ENCODE data around the gene NFIC. TPM values are rescaled to one million over a fixed set of nuclear protein-coding genes. Genes with fewer than 3 reads are reported as not detected.

The NFIC gene
- total RNA-seq, 1 experiment from 2014 or later: 75.6 TPM

- Histone ChIP-seq H3K4me1 (replicated peaks; ENCODE audit: insufficient read depth) (0 out of 2 replicates have a peak, but pooled peaks cover 4% of the 10 kb centered on the region), H3K4me2 (peak overlapping the region; percentile 88), H3K79me2 (ENCODE audit: low read depth) (peaks cover 50% of the 10 kb centered on the region), H4K20me1 (ENCODE audit: insufficient read depth) (peaks cover 16% of the 10 kb centered on the region), H3K36me3 (ENCODE audit: low read depth) (no peaks in the 10 kb centered on the region), H2AFZ (0 out of 2 replicates have a peak overlapping the region, but pooled peaks have one; percentile 43), H3K27me3 (ENCODE audit: insufficient read depth, low read depth) (no peaks in the 10 kb centered on the region), H3K9me2 (ENCODE audit: insufficient read depth) (no peaks in the 10 kb centered on the region), H3F3A (ENCODE audit: insufficient read depth, low read depth) (no peaks in the 10 kb centered on the region; the same call in 1 of the 2 replicates), H3K4me3 (peak overlapping the region; percentile 71), H3K27ac (no peak overlapping the region), H3K9me3 (ENCODE audit: insufficient read depth, low read depth) (no peaks in the 10 kb centered on the region)
- ChIA-PET POLR2A (ENCODE audit: unreplicated experiment) (no interaction called here), CTCF (no interaction called here)
- no peak for DNase-seq
- TF ChIP-seq, protein P1, sequence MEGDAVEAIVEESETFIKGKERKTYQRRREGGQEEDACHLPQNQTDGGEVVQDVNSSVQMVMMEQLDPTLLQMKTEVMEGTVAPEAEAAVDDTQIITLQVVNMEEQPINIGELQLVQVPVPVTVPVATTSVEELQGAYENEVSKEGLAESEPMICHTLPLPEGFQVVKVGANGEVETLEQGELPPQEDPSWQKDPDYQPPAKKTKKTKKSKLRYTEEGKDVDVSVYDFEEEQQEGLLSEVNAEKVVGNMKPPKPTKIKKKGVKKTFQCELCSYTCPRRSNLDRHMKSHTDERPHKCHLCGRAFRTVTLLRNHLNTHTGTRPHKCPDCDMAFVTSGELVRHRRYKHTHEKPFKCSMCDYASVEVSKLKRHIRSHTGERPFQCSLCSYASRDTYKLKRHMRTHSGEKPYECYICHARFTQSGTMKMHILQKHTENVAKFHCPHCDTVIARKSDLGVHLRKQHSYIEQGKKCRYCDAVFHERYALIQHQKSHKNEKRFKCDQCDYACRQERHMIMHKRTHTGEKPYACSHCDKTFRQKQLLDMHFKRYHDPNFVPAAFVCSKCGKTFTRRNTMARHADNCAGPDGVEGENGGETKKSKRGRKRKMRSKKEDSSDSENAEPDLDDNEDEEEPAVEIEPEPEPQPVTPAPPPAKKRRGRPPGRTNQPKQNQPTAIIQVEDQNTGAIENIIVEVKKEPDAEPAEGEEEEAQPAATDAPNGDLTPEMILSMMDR (conservative IDR thresholded peaks at IDR 0.05): no peak
- TF ChIP-seq EZH2 (IDR thresholded peaks at IDR 0.05; ENCODE audit: low read depth): no peak
- intact Hi-C loops (cut with micrococcal nuclease; ENCODE audit: unreplicated experiment): no loop called here
- BruUV-seq (replicated peaks): no TSS peak
Measured at GRCh38 chr19:3366753-3367627, 607 bp downstream of the NFIC start.

GRCh38 chr19:3367628-3368440 is 1.5 kb downstream of the NFIC start:
- Histone ChIP-seq H2AFZ (no peak overlapping the region), H3K36me3 (ENCODE audit: low read depth) (no peaks in the 10 kb centered on the region), H3F3A (ENCODE audit: insufficient read depth, low read depth) (no peaks in the 10 kb centered on the region; the same call in 1 of the 2 replicates), H3K27ac (no peak overlapping the region), H3K9me2 (ENCODE audit: insufficient read depth) (no peaks in the 10 kb centered on the region), H3K79me2 (ENCODE audit: low read depth) (peaks cover 58% of the 10 kb centered on the region), H3K27me3 (ENCODE audit: insufficient read depth, low read depth) (no peaks in the 10 kb centered on the region), H4K20me1 (ENCODE audit: insufficient read depth) (peaks cover 16% of the 10 kb centered on the region), H3K9me3 (ENCODE audit: insufficient read depth, low read depth) (no peaks in the 10 kb centered on the region), H3K4me1 (replicated peaks; ENCODE audit: insufficient read depth) (0 out of 2 replicates have a peak, but pooled peaks cover 4% of the 10 kb centered on the region), H3K4me3 (peak overlapping the region; percentile 71), H3K4me2 (peak overlapping the region; percentile 88)
- ChIA-PET CTCF (no interaction called here), POLR2A (ENCODE audit: unreplicated experiment) (no interaction called here)
- intact Hi-C loops (cut with micrococcal nuclease; ENCODE audit: unreplicated experiment): no loop called here
- BruUV-seq (replicated peaks): TSS peak; percentile 24
- TF ChIP-seq, protein P1 (conservative IDR thresholded peaks at IDR 0.05): no peak
- TF ChIP-seq EZH2 (IDR thresholded peaks at IDR 0.05; ENCODE audit: low read depth): no peak
- DNase-seq: no peak

GRCh38 chr19:3368441-3368795 is 2.0 kb downstream of the NFIC start:
- H3K36me3 ChIP-seq (ENCODE audit: low read depth): no peaks in the 10 kb centered on the region
- H3K4me2 ChIP-seq: peak overlapping the region; percentile 88
- 0 out of 2 replicates have a peak, but pooled peaks cover 4% of the 10 kb centered on the region for H3K4me1 ChIP-seq (replicated peaks; ENCODE audit: insufficient read depth)
- ChIA-PET CTCF (no interaction called here), POLR2A (ENCODE audit: unreplicated experiment) (no interaction called here)
- no peak overlapping the region for H2AFZ ChIP-seq
- peak overlapping the region; percentile 71; the same call in 1 of the 2 replicates for H3K4me3 ChIP-seq
- no peaks in the 10 kb centered on the region for H3K27me3 ChIP-seq (ENCODE audit: insufficient read depth, low read depth)
- peaks cover 16% of the 10 kb centered on the region for H4K20me1 ChIP-seq (ENCODE audit: insufficient read depth)
- H3K9me3 ChIP-seq (ENCODE audit: insufficient read depth, low read depth): no peaks in the 10 kb centered on the region
- no peak for DNase-seq
- H3F3A ChIP-seq (ENCODE audit: insufficient read depth, low read depth): no peaks in the 10 kb centered on the region; the same call in 1 of the 2 replicates
- TF ChIP-seq EZH2 (IDR thresholded peaks at IDR 0.05; ENCODE audit: low read depth): no peak
- TF ChIP-seq, protein P1 (conservative IDR thresholded peaks at IDR 0.05): no peak
- peaks cover 64% of the 10 kb centered on the region for H3K79me2 ChIP-seq (ENCODE audit: low read depth)
- no TSS peak for BruUV-seq (replicated peaks)
- H3K27ac ChIP-seq: no peak overlapping the region
- intact Hi-C loops (cut with micrococcal nuclease; ENCODE audit: unreplicated experiment): no loop called here
- no peaks in the 10 kb centered on the region for H3K9me2 ChIP-seq (ENCODE audit: insufficient read depth)
